ENCODE measurements around the gene NAV1.
"Not testable (repeated sequence)": the region's sequence is repeated elsewhere in the genome, so short reads cannot be mapped to it uniquely, and the experiment has no call there.

The NAV1 gene

DNA sequence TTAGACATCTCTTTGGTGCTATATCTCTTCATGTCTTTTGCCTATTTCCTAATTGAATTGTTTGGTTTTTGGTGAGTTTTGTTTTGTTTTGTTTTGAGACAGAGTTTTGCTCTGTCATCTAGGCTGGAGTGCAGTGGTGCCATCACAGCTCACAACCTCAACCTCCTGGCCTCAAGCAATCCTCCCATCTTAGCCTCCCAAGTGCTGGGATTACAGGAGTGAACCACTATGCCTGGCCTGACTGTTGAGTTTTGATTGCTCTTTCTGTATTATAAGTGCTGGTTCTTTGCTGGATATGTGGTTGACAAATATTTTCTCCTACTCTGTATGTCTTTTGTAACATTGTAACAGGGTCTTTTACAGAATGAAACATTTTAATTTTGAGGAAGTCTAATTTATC is 38.0 kb downstream of the NAV1 start:
- ChIA-PET CTCF (no interaction called here), POLR2A (no interaction called here)
- TF ChIP-seq, protein P1, sequence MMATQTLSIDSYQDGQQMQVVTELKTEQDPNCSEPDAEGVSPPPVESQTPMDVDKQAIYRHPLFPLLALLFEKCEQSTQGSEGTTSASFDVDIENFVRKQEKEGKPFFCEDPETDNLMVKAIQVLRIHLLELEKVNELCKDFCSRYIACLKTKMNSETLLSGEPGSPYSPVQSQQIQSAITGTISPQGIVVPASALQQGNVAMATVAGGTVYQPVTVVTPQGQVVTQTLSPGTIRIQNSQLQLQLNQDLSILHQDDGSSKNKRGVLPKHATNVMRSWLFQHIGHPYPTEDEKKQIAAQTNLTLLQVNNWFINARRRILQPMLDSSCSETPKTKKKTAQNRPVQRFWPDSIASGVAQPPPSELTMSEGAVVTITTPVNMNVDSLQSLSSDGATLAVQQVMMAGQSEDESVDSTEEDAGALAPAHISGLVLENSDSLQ (IDR thresholded peaks at IDR 0.05) = no peak
- TF ChIP-seq ARNT (IDR thresholded peaks at IDR 0.05) (no peak), FOXA1 (IDR thresholded peaks at IDR 0.05) (no peak), ELF4 (IDR thresholded peaks at IDR 0.05) (no peak), BHLHE40 (IDR thresholded peaks at IDR 0.05; ENCODE audit: borderline replicate concordance) (no peak), L3MBTL2 (conservative IDR thresholded peaks at IDR 0.05) (no peak), FOXM1 (IDR thresholded peaks at IDR 0.05; ENCODE audit: borderline replicate concordance) (no peak), ZNF384 (IDR thresholded peaks at IDR 0.05) (no peak), HDGF (IDR thresholded peaks at IDR 0.05; ENCODE audit: borderline replicate concordance) (no peak), SP1 (IDR thresholded peaks at IDR 0.05) (no peak), LEF1 (IDR thresholded peaks at IDR 0.05; ENCODE audit: borderline replicate concordance) (no peak), SUZ12 (IDR thresholded peaks at IDR 0.05) (no peak), CTBP1 (IDR thresholded peaks at IDR 0.05; ENCODE audit: borderline replicate concordance) (no peak), TARDBP (IDR thresholded peaks at IDR 0.05) (no peak)
- no peak for DNase-seq (ENCODE audit: extremely low spot score)

DNA sequence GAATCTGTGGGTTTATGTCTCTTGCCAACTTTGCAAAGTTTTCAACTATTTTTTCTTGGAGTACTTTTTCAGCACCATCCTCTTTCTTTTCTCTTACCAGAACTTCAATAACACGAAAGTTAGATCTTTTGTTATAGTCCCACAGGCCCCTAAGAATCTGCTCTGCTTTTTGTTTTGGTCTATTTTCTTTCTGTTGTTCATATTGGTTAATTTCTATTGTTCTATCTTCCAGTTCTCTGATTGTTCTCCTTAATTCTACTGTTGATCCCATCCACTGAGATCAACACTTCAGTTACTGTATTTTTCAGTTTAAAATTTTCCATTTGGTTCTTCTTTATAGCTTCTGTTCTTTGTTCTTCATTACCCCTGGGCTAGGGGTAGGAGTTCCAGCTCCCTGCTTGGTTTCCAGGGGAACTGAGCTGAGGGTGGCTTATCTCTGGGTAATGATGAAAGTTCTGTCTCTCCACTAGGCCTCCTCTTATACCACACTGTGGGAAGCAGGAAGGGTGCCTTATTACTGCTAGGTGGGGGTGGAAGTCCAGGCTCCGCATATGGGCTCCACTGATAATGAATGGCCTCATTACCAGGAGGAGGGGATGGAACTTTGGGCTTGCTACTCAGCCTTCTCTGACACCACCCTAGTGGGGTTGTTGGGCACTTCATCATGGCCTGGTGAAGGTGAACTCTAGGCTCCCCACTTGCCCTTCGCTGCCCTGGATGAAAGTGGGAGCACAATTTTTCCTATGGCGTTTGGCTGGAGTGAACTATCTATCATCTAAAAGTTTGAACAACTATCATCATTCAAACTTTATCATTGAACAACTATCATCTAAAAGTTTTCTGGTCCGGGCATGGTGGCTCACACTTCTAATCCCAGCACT is 39.3 kb downstream of the NAV1 start:
- TF ChIP-seq L3MBTL2 (conservative IDR thresholded peaks at IDR 0.05) (no peak), FOXK2 (IDR thresholded peaks at IDR 0.05) (no peak)
- CTCF ChIA-PET = interaction anchor here (0.6 kb wide), 1 partner anchor 126 kb away, joined by 3 read pairs; no protein-coding TSS in a partner anchor
- POLR2A ChIA-PET = no interaction called here
- no peak for DNase-seq (ENCODE audit: extremely low spot score)

DNA sequence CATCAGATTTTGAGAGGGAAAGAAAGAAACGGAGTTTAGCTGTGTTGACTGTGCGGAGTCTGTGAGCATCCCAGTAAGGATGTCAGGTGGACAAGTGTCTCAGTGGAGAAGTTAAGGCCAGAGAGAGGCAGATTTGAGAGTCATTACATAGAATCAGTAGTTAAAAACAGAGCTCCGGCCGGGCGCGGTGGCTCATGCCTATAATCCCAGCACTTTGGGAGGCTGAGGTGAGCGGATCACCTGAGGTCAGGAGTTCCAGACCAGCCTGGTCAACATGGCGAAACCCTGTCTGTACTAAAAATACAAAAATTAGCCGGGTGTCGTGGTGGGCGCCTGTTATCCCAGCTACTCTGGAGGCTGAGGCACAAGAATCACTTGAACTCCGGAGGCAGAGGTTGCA is 42.4 kb downstream of the NAV1 start:
- CTCF ChIA-PET = interaction anchor here (0.6 kb wide), 1 partner anchor 609 kb away, joined by 4 read pairs; no protein-coding TSS in a partner anchor

DNA sequence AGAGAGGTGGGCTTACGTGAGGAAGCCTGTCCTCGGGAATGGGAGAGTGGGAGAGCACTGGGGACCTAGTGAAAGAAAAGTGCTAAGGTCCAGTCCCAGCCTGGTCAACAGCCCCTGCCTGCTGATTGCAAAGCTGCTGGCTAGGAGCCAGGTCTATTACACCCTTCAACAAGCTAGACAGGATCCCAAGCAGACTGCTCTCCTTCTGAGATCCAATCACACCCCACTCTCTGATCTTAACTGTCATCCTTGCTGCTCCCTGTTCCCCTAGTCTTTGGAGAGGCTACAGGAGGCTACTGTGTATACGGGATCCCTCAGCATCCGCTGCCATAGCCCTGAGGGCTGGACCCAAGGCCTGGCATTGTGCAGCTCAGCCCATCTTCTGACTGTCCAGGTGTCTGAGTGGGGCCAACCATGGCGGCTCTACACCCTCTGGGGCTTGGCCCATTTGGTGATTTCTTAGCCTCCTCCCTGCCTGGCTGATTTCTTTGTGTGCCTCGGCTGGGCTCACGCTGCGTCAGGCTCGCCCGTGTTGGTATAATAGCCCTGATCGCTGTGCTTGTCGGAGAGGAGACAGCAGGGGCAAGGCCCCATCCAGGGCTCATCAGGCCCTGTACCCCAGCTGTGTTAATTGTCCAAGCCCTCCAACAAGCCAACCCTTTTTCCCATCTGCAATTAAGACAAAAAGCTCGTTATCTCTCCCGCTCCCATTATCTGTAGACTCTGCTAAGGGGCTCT is 43.9 kb downstream of the NAV1 start:
- no peak for DNase-seq (ENCODE audit: extremely low spot score)
- ChIA-PET CTCF (no interaction called here), POLR2A (no interaction called here)
- TF ChIP-seq L3MBTL2 (conservative IDR thresholded peaks at IDR 0.05) (no peak), LEF1 (IDR thresholded peaks at IDR 0.05; ENCODE audit: borderline replicate concordance) (no peak), FOXM1 (IDR thresholded peaks at IDR 0.05; ENCODE audit: borderline replicate concordance) (no peak), ZNF384 (IDR thresholded peaks at IDR 0.05) (no peak)

More for the DNA sequence above, 42.4 kb downstream of the NAV1 start:
- POLR2A ChIA-PET; DNase-seq (ENCODE audit: extremely low spot score): not testable (repeated sequence)

DNA sequence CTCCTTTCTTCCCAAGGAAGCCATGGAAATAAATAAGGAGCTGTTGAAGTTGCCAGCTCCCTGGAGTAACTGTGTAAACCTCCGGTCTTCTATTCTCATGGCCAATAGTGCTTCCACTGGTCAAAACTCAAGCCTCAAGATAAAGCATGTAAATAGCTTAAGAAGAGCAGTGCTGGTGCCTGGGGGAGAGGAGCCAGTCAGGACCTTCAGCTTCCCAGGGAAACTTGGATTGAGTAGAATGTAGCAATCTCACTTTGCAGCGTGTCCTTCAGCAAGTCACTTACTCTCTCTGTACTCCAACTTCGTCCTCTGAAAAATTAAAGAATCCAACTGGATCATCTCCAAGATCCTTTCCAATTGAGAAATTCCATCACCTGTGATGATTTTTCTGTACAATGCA is 44.7 kb downstream of the NAV1 start:
- ChIA-PET POLR2A (interaction anchor here (0.6 to 0.7 kb wide), 2 partner anchors 11 to 24 kb away, joined by 3 to 4 read pairs; no protein-coding TSS in a partner anchor), CTCF (interaction anchor here (0.6 kb wide), 1 partner anchor 124 kb away, joined by 3 read pairs; no protein-coding TSS in a partner anchor)
- no peak for DNase-seq (ENCODE audit: extremely low spot score)
- TF ChIP-seq FOXK2 (IDR thresholded peaks at IDR 0.05) = no peak
- no peak for TF ChIP-seq HDGF (IDR thresholded peaks at IDR 0.05; ENCODE audit: borderline replicate concordance)
- TF ChIP-seq FOXA1 (IDR thresholded peaks at IDR 0.05) = no peak
- no peak for TF ChIP-seq ELF4 (IDR thresholded peaks at IDR 0.05)
- TF ChIP-seq L3MBTL2 (conservative IDR thresholded peaks at IDR 0.05) = no peak
- no peak for TF ChIP-seq ZNF384 (IDR thresholded peaks at IDR 0.05)
- no peak for TF ChIP-seq SP1 (IDR thresholded peaks at IDR 0.05)

DNA sequence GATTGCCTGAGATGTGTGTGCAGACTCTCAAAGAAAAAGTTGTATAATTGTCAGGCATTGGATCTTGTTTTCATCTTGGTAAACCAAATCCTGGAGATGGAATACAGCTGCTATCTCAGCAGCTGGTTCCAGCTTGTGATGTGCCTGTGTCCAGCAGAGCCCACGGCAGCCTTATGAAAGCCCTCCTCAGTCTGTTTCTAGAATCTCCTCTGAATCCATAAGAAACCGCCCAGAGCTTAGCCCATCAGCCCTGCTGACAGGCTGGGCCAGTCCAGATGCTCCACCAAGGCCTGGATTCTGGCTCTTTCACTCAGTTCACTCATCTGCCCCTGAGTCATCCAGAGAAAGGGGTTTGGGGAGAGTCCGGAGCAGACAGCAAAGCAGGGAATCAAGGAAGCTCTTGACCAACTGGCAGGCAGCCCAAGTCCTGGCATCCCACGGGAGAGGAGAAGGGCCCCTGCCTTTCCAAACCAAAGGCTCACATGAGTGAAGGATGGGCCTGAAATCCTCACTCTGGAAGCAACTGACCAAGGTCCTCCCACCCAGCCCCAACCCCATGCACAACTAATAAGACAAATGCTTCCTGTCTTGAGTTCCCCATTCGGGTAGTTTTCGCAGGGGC is 45.7 kb downstream of the NAV1 start:
- no peak for TF ChIP-seq FOXA1 (IDR thresholded peaks at IDR 0.05)
- TF ChIP-seq ELF4 (IDR thresholded peaks at IDR 0.05) = no peak
- TF ChIP-seq CTBP1 (IDR thresholded peaks at IDR 0.05; ENCODE audit: borderline replicate concordance) = no peak
- no peak for TF ChIP-seq SP1 (IDR thresholded peaks at IDR 0.05)
- TF ChIP-seq TARDBP (IDR thresholded peaks at IDR 0.05) = no peak
- CTCF ChIA-PET = no interaction called here
- POLR2A ChIA-PET = no interaction called here
- no peak for DNase-seq (ENCODE audit: extremely low spot score)

DNA sequence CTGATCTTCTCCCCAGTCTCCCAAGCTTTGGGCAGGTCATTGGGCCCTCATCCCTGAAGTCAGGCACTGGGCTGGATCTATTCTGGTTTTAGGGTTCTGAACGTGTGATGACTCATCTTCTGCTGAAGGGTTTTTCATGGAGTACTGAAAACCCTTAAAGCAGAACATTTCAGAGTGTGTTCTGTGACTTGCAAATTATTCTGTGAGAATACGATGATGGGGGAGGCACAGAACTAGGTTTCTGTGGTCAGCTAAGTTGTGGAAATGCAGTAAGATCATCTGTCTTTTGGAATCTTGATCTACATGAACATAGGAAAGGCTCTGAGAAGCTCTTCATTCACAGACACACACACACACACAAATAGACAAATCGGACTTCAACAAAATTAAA is 46.2 kb downstream of the NAV1 start:
- no peak for TF ChIP-seq TARDBP (IDR thresholded peaks at IDR 0.05)
- no peak for TF ChIP-seq ELF4 (IDR thresholded peaks at IDR 0.05)
- no peak for TF ChIP-seq SP1 (IDR thresholded peaks at IDR 0.05)
- no peak for TF ChIP-seq ZNF384 (IDR thresholded peaks at IDR 0.05)
- no peak for TF ChIP-seq FOXA1 (IDR thresholded peaks at IDR 0.05)
- TF ChIP-seq SUZ12 (IDR thresholded peaks at IDR 0.05) = no peak
- TF ChIP-seq HDGF (IDR thresholded peaks at IDR 0.05; ENCODE audit: borderline replicate concordance) = no peak
- no peak for TF ChIP-seq L3MBTL2 (conservative IDR thresholded peaks at IDR 0.05)
- no peak for TF ChIP-seq CTBP1 (IDR thresholded peaks at IDR 0.05; ENCODE audit: borderline replicate concordance)
- DNase-seq (ENCODE audit: extremely low spot score) = no peak
- ChIA-PET CTCF (no interaction called here), POLR2A (no interaction called here)

DNA sequence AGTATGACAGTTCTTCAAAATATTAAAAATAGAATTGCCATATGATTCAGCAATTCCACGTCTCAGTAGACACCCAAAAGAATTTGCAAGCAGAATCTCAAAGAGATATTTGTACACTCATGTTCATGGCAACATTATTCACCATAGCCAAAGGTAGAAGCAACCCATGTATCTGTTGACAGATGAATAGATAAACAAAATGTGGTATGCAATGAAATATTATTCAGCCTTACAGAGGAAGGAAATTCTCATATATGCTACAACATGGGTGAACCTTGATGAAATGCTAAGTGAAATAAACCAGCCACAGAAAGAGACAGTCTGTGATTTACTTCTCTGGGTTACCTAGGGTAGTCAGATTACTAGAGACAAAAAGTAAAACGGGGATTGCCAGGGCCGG is 47.0 kb downstream of the NAV1 start:
- CTCF ChIA-PET = no interaction called here
- POLR2A ChIA-PET = no interaction called here
- TF ChIP-seq L3MBTL2 (conservative IDR thresholded peaks at IDR 0.05) = no peak
- TF ChIP-seq TARDBP (IDR thresholded peaks at IDR 0.05) = no peak
- TF ChIP-seq LEF1 (IDR thresholded peaks at IDR 0.05; ENCODE audit: borderline replicate concordance) = no peak
- no peak for TF ChIP-seq NFRKB (IDR thresholded peaks at IDR 0.05)
- TF ChIP-seq ELF4 (IDR thresholded peaks at IDR 0.05) = no peak
- no peak for DNase-seq (ENCODE audit: extremely low spot score)
